GM21528 (cell line): ENCODE measurements around the gene ADAMTS9.

ENCODE experiments used
- ATAC-seq: cut with Tn5 transposase; IDR thresholded peaks from one replicate; pipeline ENCODE4 v1.9.1; 2021; ENCODE audit warnings: mild to moderate bottlenecking, moderate library complexity; ENCODE audit not compliant: unreplicated experiment, low FRiP score

Gene ADAMTS9

DNA sequence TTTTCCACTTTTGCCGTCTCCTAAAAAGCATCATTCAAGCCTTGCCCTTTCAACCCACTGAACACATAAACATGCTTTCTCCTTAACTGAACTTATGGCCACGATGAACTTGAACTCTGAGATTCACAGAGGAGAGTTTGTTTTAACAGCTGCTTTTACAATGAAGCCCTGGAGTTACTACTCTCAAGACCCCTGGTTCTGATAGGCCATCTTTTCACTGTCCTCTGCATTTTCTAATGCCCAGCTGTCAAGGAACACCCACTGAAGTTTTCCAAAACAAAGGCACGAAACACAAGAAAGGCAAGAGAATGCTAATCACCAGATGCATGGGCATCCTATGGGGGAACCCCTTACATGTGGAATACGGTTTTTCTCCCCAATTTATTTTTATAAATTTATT is 100.8 kb downstream of the ADAMTS9 start:
- ATAC-seq = no peak

DNA sequence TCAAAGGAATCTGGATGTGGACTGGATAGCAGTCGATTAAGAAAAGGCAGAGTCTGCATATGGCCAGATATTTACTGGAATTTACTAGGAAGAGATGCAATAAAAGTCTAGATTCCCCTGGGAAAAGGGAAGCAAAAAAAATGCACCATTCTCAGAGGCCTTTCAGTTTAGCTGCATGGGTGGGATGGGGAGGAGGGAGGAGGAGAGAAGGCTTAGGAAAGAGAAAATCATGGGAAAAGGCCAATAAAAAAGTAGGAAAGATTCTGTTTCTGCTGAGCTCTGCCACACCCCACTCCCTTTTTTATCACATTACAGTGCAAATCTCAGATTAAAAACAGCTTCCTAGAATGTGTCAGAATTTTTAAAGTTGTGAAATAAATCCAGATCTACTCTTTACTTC is 103.6 kb downstream of the ADAMTS9 start:
- no peak for ATAC-seq

GRCh38 chr3:64578797-64579196 is 109.0 kb downstream of the ADAMTS9 start:
- ATAC-seq = no peak

GRCh38 chr3:64578062-64578770 is 109.6 kb downstream of the ADAMTS9 start:
- no peak for ATAC-seq

GRCh38 chr3:64576211-64576775 is 111.5 kb downstream of the ADAMTS9 start:
- no peak for ATAC-seq

DNA sequence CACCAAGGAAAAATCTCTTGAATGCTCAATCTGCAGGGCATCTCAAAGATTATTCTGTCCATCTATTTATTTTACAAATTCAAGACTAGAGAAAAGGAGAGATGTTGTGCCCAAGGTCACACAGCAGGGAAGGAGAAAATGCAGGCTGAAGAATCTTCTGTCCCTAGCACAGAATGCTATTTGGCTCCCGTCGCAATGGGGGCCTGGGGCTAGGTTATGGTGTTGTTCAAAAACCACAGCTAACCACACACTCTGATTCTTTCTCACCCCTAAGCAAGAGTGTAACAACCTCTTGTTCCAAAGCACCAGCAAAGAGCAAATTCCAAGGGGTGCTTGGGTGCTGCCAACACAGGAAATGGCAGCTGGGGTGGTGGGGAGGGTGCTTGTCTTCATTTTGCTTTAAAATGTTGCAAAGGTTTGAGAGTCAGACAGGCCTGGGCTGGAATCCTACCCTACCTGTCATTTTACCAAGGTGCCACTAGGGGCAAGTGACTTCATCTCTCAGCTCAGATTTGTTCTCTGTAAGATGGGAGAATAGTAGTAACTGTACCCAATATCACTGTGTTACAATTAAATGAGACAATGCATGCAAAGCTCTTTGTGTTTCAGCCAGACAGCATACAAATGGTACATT is 112.5 kb downstream of the ADAMTS9 start:
- ATAC-seq = peak; percentile 78

GRCh38 chr3:64574194-64574593 is 113.6 kb downstream of the ADAMTS9 start:
- ATAC-seq = no peak

- no peak for ATAC-seq
Measured at GRCh38 chr3:64571982-64572381, 115.8 kb downstream of the ADAMTS9 start.

- no peak for ATAC-seq
Measured at GRCh38 chr3:64568895-64569517, 118.8 kb downstream of the ADAMTS9 start.

DNA sequence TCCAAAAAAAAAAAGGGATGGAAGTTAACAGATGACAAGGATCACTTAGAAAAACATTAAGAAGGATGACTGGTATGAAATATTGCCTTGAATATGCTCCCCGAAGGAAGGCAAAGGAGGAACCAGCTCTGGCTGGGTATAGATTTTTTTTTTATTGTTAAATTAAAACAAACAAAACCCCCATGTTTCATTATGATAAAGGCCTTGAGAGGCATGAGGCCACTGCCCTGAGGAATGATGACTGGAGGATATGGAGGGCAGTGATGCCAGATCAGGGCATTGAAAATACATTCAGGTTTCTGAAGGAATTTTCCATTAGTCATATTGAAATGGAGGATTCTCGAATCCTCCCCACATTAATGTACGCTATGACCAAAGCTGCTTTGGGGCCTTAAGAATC is 120.9 kb downstream of the ADAMTS9 start:
- no peak for ATAC-seq

DNA sequence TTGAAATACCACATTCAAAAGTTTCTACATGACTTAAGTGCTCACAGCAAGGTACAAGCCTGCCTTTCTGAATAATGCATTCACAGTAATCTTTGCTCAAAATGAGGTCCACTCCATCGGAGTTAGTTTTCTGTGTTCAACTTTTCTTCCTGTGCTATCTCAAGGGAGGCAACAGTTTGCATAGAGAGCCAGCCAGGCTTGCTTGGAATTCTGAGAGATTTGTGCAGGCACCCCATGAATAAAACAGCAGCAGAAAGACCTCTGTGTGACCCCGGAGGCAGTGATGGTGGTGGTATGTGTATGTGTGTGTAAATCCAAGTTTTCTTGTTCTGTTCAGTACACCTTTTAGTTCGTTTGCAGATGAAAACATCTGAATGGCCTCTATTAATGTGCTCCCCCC is 124.0 kb downstream of the ADAMTS9 start:
- ATAC-seq = no peak

DNA sequence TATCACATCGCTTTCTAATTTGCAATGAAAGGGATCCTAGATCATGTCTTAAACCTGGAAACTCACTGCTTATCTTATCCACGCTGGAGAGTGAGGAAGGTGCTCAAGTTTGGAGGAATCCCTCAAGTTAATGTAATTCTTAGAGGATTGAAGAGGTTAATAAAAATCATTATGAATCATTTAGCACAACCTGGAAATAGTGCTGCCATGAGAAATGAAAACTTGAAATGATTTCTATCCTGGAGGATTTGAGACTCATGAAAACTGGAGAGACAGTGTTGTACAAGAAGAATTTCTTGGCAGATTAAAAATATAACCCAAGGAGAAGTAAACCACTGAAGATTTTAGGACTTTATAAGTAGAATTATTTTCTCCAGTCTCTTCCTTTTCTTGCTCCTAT is 125.9 kb downstream of the ADAMTS9 start:
- no peak for ATAC-seq

- no peak for ATAC-seq
Measured at GRCh38 chr3:64561325-64561843, 126.4 kb downstream of the ADAMTS9 start.

DNA sequence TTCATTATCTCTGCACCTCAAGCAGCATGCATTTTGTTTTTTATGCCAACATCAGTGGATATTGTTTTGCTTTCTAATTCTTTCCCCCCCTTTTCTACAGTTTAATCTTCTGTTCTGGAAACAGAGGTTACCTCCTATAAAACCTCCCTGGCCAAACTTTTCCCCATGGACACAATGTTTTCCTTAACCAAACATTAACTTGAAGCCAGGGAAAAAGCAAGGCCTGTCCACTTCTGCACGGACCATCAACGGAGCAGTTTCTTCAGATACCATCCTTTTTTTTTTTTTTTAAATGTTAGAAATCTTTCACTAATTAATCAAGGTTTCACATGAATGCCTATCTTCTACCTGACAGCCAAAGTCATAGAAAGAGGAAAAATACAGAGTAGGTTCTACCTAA is 127.0 kb downstream of the ADAMTS9 start:
- no peak for ATAC-seq

GRCh38 chr3:64559588-64559987 is 128.2 kb downstream of the ADAMTS9 start:
- ATAC-seq = no peak

- ATAC-seq = no peak
Measured at GRCh38 chr3:64556046-64556445, 131.8 kb downstream of the ADAMTS9 start.

DNA sequence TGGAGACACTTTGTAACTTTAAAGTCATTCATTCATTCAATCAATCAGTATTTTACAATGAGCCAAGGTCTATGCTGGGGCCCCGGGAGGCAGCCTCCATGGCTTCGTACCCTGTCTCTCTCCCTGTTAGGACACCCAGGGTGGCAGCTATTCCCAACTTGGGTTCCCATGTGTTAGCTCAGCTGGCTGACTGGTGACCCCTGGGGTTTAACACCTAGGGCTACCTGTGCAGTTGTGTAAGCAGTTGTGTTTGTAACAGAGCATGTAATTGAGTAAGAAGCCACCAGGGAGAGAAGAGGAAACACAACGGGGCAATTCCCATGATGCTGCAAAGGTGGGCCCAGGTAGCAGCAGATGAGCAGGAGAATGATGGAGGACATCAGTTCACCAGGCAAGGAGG is 132.4 kb downstream of the ADAMTS9 start:
- no peak for ATAC-seq

GRCh38 chr3:64554096-64554920 is 133.5 kb downstream of the ADAMTS9 start:
- no peak for ATAC-seq

DNA sequence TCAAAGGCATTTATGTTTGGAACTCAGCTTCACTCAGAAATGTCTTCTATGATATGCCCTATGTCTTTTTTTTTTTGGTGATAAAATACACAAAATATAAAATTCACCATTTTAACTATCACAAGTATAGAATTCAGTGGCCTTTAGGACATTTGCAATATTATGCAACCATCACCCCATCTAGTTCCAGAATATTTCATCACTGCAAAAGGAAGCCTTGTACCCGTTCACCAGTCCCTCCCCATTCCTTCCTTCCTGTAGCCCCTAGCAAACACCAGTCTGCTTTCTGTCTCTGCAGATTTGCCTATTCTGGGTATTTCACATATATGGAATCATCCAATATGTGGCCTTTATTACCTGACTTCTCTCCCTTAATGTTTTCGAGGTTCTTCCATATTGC is 134.8 kb downstream of the ADAMTS9 start:
- ATAC-seq = no peak

- ATAC-seq = no peak
Measured at GRCh38 chr3:64552160-64552559, 135.6 kb downstream of the ADAMTS9 start.

- ATAC-seq = no peak
Measured at GRCh38 chr3:64551697-64552096, 136.1 kb downstream of the ADAMTS9 start.
